DMS79 (cell line): ENCODE results near the gene C17orf100.

ENCODE experiments used
- DNase-seq: peaks from one replicate; lab custom pipeline; 2025; lab: John Stamatoyannopoulos, UW

Gene C17orf100

DNA sequence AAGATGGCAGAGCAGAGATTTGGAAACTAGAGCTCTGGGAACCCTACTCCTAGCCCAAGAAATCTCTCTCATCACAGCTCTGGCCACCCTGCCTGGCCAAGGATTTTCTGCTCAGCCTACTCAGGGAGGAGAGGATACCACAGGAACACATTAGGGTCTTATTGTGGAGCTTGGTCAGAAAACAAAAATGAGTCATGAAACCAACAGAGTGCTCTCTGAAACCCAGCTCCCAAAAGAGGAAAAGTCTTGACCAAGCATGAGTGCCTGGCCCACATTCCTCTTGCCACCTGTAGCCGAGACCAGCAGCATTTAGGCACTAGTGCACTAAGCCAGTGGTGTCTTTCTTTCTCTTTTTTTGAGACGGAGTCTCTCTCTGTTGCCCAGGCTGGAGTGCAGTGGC, 43.5 kb downstream of the C17orf100 start:
- DNase-seq: no peak

DNA sequence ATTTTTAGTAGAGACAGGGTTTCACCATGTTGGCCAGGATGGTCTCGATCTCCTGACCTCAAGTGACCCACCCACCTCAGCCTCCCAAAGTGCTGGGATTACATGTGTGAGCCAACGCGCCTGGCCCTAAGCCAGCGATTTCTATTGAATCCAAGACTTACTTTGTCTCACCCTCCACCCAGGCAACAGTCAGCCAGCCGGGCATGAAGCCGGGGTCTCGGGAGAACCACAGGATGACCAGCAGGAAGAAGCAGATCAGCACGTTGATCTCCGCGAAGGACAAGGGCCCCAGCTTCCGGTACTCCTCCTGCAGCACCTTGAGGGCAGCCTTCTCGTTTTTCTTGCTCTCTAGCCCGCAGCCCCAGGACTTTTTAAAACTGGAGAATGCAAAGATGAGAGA, 44.0 kb downstream of the C17orf100 start:
- no peak for DNase-seq

GRCh38 chr17:6696906-6697305, 45.3 kb downstream of the C17orf100 start:
- no peak for DNase-seq

GRCh38 chr17:6698004-6698403, 46.4 kb downstream of the C17orf100 start:
- DNase-seq: no peak

DNA sequence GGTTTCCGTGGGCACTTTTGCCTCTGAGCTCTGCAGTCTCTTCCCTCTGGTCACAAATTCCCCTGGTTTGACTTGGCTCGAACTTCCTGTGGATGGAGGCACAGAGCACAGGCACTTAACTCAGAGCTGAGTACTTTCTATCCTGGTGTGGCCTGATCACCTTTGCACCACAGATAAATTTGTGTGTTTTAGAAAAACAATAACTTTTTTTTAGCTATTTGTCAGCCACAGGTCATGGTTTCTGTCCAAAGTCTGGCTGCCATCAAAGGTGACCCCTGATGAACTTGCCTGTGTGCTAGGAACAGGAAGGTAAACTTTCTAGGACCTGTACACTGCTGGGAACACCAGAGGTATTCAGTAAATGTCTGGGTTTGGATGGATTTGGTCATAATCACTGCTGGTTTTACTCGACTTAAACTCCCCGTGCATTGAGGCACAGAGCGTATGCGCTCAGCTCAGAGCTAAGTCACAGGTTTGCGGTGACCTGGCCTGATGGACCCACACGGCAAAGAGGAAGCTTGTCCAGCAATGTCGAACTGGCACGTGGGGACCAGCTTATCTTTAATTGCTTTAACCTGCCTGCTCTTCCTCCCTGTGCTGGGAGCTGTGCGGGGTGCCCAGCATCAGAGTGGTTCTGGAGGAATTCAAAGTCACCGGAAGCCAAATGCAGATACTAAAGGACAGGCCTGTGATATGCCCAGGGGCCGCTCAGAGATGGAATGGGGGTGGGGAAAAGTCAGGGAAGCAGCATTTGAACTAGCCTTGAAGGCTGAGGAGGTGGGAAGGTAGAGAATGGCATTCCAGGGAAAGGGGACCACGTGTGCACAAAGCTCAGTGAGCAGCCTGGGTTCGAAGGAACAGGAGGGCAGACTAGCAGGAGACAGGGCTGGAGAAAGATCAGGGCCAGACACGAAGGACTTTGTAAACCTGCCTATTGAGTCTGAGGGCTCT, 48.7 kb downstream of the C17orf100 start:
- no peak for DNase-seq

DNA sequence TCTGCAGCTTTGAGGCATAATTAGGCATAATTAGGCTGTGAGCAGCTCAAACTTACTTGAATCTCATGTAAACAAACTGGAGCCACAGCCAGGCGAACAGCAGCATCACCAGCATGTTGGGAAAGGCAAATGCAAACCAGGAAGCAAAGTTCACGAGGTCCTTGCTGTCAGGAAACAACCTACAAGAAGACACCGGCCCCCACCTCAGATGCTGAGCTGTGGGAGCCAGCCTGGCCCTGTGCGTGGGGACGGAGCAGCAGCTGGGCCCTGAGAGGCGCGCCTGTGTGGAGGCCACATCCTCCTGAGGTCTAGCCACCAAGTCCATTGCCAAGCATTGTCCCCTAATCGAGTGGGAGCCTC, 49.4 kb downstream of the C17orf100 start:
- DNase-seq: no peak

DNA sequence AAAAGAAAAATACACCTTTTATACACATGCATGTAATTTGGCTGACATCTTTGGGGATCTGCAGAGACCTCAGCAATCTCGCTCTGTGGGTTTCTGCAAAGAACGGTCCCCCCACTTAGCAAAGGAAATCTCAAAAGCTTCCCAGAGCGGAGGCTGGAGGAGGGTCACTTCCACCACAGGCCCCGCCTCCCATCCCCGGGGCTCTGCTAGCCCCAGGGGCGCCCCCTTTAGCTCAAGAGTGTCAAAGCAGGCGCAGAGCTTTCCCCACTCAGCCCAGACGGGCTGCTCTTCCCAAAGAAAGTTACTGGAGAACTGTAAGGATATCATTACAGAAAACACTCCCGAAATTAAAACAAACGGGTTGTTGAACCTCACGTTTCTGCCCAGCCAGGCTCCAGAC, 50.2 kb downstream of the C17orf100 start:
- no peak for DNase-seq

- DNase-seq: no peak
Measured at GRCh38 chr17:6702567-6703215, 51.1 kb downstream of the C17orf100 start.
